Kasumi-1 (cell line): ENCODE data around the gene PRKACA.

Source experiments
- DNase-seq, 2 experiments: peaks; one replicate each; lab custom pipeline; 2025; lab: John Stamatoyannopoulos, UW

The PRKACA gene

GRCh38 chr19:14117668-14118164 lies at the start of gene PRKACA:
Gene PRKACA, minus strand, starts transcription at chr19:14117762. Its CDS starts 215 bp downstream, at chr19:14117547.
- peak; percentile 95 to 96 for DNase-seq

- no peak for DNase-seq
Measured at GRCh38 chr19:14166999-14167575, 49.5 kb upstream of the PRKACA start.

- DNase-seq = no peak
Measured at GRCh38 chr19:14165990-14166830, 48.6 kb upstream of the PRKACA start.

- no peak for DNase-seq
Measured at GRCh38 chr19:14164724-14165493, 47.3 kb upstream of the PRKACA start.

- DNase-seq = no peak
Measured at GRCh38 chr19:14164082-14164481, 46.5 kb upstream of the PRKACA start.

GRCh38 chr19:14162871-14163297 lies 45.3 kb upstream of the PRKACA start:
- DNase-seq = no peak

GRCh38 chr19:14161305-14161704 lies 43.7 kb upstream of the PRKACA start:
- no peak for DNase-seq

- no peak for DNase-seq
Measured at GRCh38 chr19:14160017-14160703, 42.6 kb upstream of the PRKACA start.

GRCh38 chr19:14159059-14159458 lies 41.5 kb upstream of the PRKACA start:
- DNase-seq = no peak

GRCh38 chr19:14158276-14159023 lies 40.9 kb upstream of the PRKACA start:
- no peak for DNase-seq

GRCh38 chr19:14156971-14157717 lies 39.6 kb upstream of the PRKACA start:
- DNase-seq = no peak

GRCh38 chr19:14156122-14156521 lies 38.6 kb upstream of the PRKACA start:
- DNase-seq = no peak

GRCh38 chr19:14155371-14155770 lies 37.8 kb upstream of the PRKACA start:
- no peak for DNase-seq

GRCh38 chr19:14152713-14153112 lies 35.2 kb upstream of the PRKACA start:
- no peak for DNase-seq

GRCh38 chr19:14150770-14151661 lies 33.5 kb upstream of the PRKACA start:
- no peak for DNase-seq

- no peak for DNase-seq
Measured at GRCh38 chr19:14150041-14150769, 32.6 kb upstream of the PRKACA start.

GRCh38 chr19:14149509-14149994 lies 32.0 kb upstream of the PRKACA start:
- peak in 1 of 2 experiments; percentile 12 for DNase-seq

- no peak for DNase-seq
Measured at GRCh38 chr19:14148751-14149410, 31.3 kb upstream of the PRKACA start.
